K562 (cell line): ENCODE data around the gene SFXN3. TPM values are rescaled to one million over a fixed set of nuclear protein-coding genes. Genes with fewer than 3 reads are reported as not detected.

Source experiments
- CCAR2 ChIP-seq: fragments of 200-400 bp; formaldehyde crosslinking; IDR thresholded peaks from 2 replicates; pipeline ENCODE4 v1.6.1; 2017; ENCODE audit warnings: mild to moderate bottlenecking, low read depth, low read length
- JUN ChIP-seq, 2 experiments: sonication (generic) in 1 of 2; formaldehyde crosslinking in 1 of 2; IDR thresholded peaks; 2 replicates each; pipeline versions ENCODE4 v1.6.1 to v1.8.0; 2012 to 2022; ENCODE audit warnings: borderline replicate concordance in 2 of 2, mild to moderate bottlenecking in 2 of 2, improper control_type of control experiment in 1 of 2, low read depth in 1 of 2, low read length in 1 of 2, missing genetic modification reagents in 1 of 2
- MGA ChIP-seq: fragments of 450-650 bp; IDR thresholded peaks from 2 replicates; pipeline ENCODE4 v1.6.1; 2016; ENCODE audit warnings: mild to moderate bottlenecking, moderate library complexity
- MIER1 ChIP-seq: fragments of 450-650 bp; IDR thresholded peaks from 2 replicates; pipeline ENCODE4 v1.6.1; 2016; ENCODE audit warnings: antibody characterized with exemption, mild to moderate bottlenecking, low read depth
- NCOA4 ChIP-seq: fragments of 450-650 bp; IDR thresholded peaks from 2 replicates; pipeline ENCODE4 v1.6.1; 2018; ENCODE audit warnings: mild to moderate bottlenecking; ENCODE audit not compliant: partially characterized antibody
- PHF8 ChIP-seq: fragments of 200-600 bp; sonication (generic); IDR thresholded peaks from 2 replicates; pipeline ENCODE4 v1.6.1; 2012; ENCODE audit warnings: mixed run types, mild to moderate bottlenecking, inconsistent platforms, low read length, moderate library complexity, borderline replicate concordance
- POLR2G ChIP-seq: fragments of 200-400 bp; formaldehyde crosslinking; IDR thresholded peaks from 2 replicates; pipeline ENCODE4 v1.6.1; 2017; ENCODE audit warnings: low read depth, mild to moderate bottlenecking, antibody characterized with exemption, low read length, moderate library complexity
- TEAD4 ChIP-seq, 2 experiments: sonication (generic) in 1 of 2; formaldehyde crosslinking in 1 of 2; IDR thresholded peaks; 2 replicates each; pipeline versions ENCODE4 v1.6.1 to v1.8.0; 2012 to 2022; ENCODE audit warnings: borderline replicate concordance in 1 of 2, inconsistent platforms in 1 of 2, low read length in 1 of 2, mild to moderate bottlenecking in 1 of 2, missing genetic modification reagents in 1 of 2
- ZNF217 ChIP-seq: sonication (generic); formaldehyde crosslinking; IDR thresholded peaks from 2 replicates; pipeline ENCODE4 v1.8.0; 2022; ENCODE audit warnings: mild to moderate bottlenecking, missing genetic modification reagents
- polyA plus RNA-seq, 8 experiments: library from polyadenylated mRNA; depleted of rRNA in 4 of 8; stranded (reverse) in 5 of 8; unstranded in 3 of 8; fragments of >200 nt; fragmentation: Nextera tagmentation in 2 of 8; fragmentation: Illumina TruSeq in 1 of 8; extraction: Ambion mirVana in 2 of 8; extraction: Trizol in 1 of 8; gene quantifications; 2 replicates each; pipeline versions ENCODE4 v1.2.1 to v1.2.3, GENCODE V29; 2011 to 2014; ENCODE audit warnings: inconsistent platforms in 1 of 8, missing spikeins in 1 of 8
- total RNA-seq, 7 experiments: library from RNA; depleted of rRNA in 6 of 7; stranded (reverse); fragments of >200 nt in 6 of 7; fragmentation: Illumina TruSeq in 2 of 7; extraction: Trizol in 2 of 7; gene quantifications; 2 replicates each; pipeline versions ENCODE4 v1.2.1 to v1.2.3, GENCODE V29; 2011 to 2021; ENCODE audit warnings: low replicate concordance in 1 of 7
- TF ChIP-seq, protein P1 (sequence below): fragments of 250-450 bp; sonication (Bioruptor Pico); IDR thresholded peaks from 2 replicates; pipeline ENCODE4 v1.8.0; 2022; ENCODE audit warnings: inconsistent platforms
- TF ChIP-seq, protein P2 (sequence below): fragments of 450-650 bp; conservative IDR thresholded peaks from 2 replicates; pipeline ENCODE4 v1.6.1; 2016; ENCODE audit warnings: missing genetic modification characterization, low read depth, mild to moderate bottlenecking, missing compliant biosample characterization, moderate library complexity

SFXN3 gene
- total and polyA plus RNA-seq, 9 of the 15 experiments (the other 6 are each of a cell fraction or from before 2014, with no cell fraction given) = 0.24 to 4.6 (median 0.86) TPM

- TF ChIP-seq MGA (peak; percentile 54; the same call in 1 of the 2 replicates), POLR2G (peak; percentile 45; the same call in 1 of the 2 replicates), PHF8 (no peak), MIER1 (no peak), ZNF217 (CRISPR knock-in tag) (no peak), CCAR2 (no peak), NCOA4 (no peak), TEAD4 (IDR thresholded peaks at IDR 0.05; ENCODE audit: low read length) (no peak), TEAD4 (CRISPR knock-in tag; IDR thresholded peaks at IDR 0.05; ENCODE audit: borderline replicate concordance) (no peak), JUN (IDR thresholded peaks at IDR 0.05; ENCODE audit: borderline replicate concordance, low read depth, low read length) (no peak), JUN (CRISPR knock-in tag; IDR thresholded peaks at IDR 0.05; ENCODE audit: borderline replicate concordance) (peak; percentile 24; the same call in 1 of the 2 replicates)
- TF ChIP-seq, protein P1, sequence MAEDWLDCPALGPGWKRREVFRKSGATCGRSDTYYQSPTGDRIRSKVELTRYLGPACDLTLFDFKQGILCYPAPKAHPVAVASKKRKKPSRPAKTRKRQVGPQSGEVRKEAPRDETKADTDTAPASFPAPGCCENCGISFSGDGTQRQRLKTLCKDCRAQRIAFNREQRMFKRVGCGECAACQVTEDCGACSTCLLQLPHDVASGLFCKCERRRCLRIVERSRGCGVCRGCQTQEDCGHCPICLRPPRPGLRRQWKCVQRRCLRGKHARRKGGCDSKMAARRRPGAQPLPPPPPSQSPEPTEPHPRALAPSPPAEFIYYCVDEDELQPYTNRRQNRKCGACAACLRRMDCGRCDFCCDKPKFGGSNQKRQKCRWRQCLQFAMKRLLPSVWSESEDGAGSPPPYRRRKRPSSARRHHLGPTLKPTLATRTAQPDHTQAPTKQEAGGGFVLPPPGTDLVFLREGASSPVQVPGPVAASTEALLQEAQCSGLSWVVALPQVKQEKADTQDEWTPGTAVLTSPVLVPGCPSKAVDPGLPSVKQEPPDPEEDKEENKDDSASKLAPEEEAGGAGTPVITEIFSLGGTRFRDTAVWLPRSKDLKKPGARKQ (CRISPR knock-in tag) = no peak
- TF ChIP-seq, protein P2, sequence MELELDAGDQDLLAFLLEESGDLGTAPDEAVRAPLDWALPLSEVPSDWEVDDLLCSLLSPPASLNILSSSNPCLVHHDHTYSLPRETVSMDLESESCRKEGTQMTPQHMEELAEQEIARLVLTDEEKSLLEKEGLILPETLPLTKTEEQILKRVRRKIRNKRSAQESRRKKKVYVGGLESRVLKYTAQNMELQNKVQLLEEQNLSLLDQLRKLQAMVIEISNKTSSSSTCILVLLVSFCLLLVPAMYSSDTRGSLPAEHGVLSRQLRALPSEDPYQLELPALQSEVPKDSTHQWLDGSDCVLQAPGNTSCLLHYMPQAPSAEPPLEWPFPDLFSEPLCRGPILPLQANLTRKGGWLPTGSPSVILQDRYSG (tag) = no peak
Measured at GRCh38 chr10:101018600-101019439, 12.2 kb upstream of the SFXN3 start (continued).
